Heart left ventricle (tissue), 13 donors: Measurements from ENCODE around the gene RGS9.

Source experiments
- CTCF ChIP-seq, 12 donors: fragments of 200-600 bp; sonication (generic) in 4 of 12; IDR thresholded peaks; one replicate each; pipeline versions ENCODE4 v1.5.0 to v1.8.0; 2018 to 2022; ENCODE audit warnings: antibody characterized with exemption in 12 of 12, mild to moderate bottlenecking in 5 of 12
- POLR2A ChIP-seq, 2 donors: fragments of 450-650 bp; IDR thresholded peaks; one replicate each; pipeline ENCODE4 v1.6.1; 2017; ENCODE audit warnings: antibody characterized with exemption in 2 of 2, mild to moderate bottlenecking in 2 of 2, moderate library complexity in 2 of 2
- donor health status: ischemic (EF 13 %, LVEDD 7.1; RV severe dilation, severe dysfunction).
- donor health status: DM: no; HTN: yes; CAD: no.
- donor health status: DM: no; HTN: no; CAD: no.
- donor health status: ischemic (EF 25% LVEDD 6.9; RV normal size, moderate dysfunction).
- donor health status: ischemic (EF 25% LVEDD 5.7; RV mildly dilated, moderate dysfunction).
- donor health status: ischemic (EF 35%, LVEDD 5.7; RV mildly dilated, moderate dysfunction).
- donor health status: nonischemic (EF 11% LVEDD 7.7; RV severe dilation, severe dysfunction).
- donor health status: DM: yes; HTN: yes; CAD: no.
- donor health status: PGD.
- donor health status: ischemic (EF 29% LVEDD 5.4; RV normal size, mild dysfunction).
- donor health status: nonischemic (EF 23%, LVEDD 6.1; RV moderate dilation, normal function).

- TF ChIP-seq CTCF (IDR thresholded peaks at IDR 0.05) (no peak), POLR2A (IDR thresholded peaks at IDR 0.05) (no peak)
Measured at GRCh38 chr17:65166787-65167186, 29.6 kb downstream of the RGS9 start.
